NCI-H2081 (cell line): ENCODE measurements around the gene SMO.
"Not testable (repeated sequence)": the region's sequence is repeated elsewhere in the genome, so short reads cannot be mapped to it uniquely, and the experiment has no call there.

Experiments used
- DNase-seq, 2 experiments: peaks; one replicate each; lab custom pipeline; 2025; lab: John Stamatoyannopoulos, UW

SMO gene

GRCh38 chr7:129238546-129238945, 50.1 kb downstream of the SMO start:
- no peak for DNase-seq

- DNase-seq: no peak
Observed at GRCh38 chr7:129240119-129240820, 51.8 kb downstream of the SMO start.

- no peak for DNase-seq
Observed at GRCh38 chr7:129244220-129244619, 55.8 kb downstream of the SMO start.

- no peak for DNase-seq
Observed at GRCh38 chr7:129245533-129245932, 57.1 kb downstream of the SMO start.

- DNase-seq: no peak
Observed at GRCh38 chr7:129247087-129247486, 58.7 kb downstream of the SMO start.

- DNase-seq: no peak
Observed at GRCh38 chr7:129252128-129252527, 63.7 kb downstream of the SMO start.

GRCh38 chr7:129252603-129253002, 64.2 kb downstream of the SMO start:
- not testable (repeated sequence) for DNase-seq

GRCh38 chr7:129255800-129256199, 67.4 kb downstream of the SMO start:
- no peak for DNase-seq

- no peak for DNase-seq
Observed at GRCh38 chr7:129256221-129256620, 67.8 kb downstream of the SMO start.

GRCh38 chr7:129257168-129257567, 68.7 kb downstream of the SMO start:
- DNase-seq: no peak

- DNase-seq: no peak
Observed at GRCh38 chr7:129258649-129259389, 70.4 kb downstream of the SMO start.

GRCh38 chr7:129262324-129262723, 73.9 kb downstream of the SMO start:
- DNase-seq: no peak
